Prostate gland (tissue), 2 donors: ENCODE data around the gene SLC43A2.

Experiments used
- POLR2A ChIP-seq: fragments of 450-650 bp; IDR thresholded peaks from one replicate; pipeline ENCODE4 v1.6.1; 2016; ENCODE audit warnings: antibody characterized with exemption, mild to moderate bottlenecking
- TF ChIP-seq, protein P1 (sequence below), 4 experiments: fragments of 200-600 bp in 2 of 4; fragments of 450-650 bp in 2 of 4; sonication (generic) in 2 of 4; IDR thresholded peaks; 1 replicate in 3 of 4; 2 replicates in 1 of 4; pipeline ENCODE4 v1.5.1; 2016 to 2019; ENCODE audit warnings: antibody characterized with exemption in 4 of 4, mild to moderate bottlenecking in 2 of 4, moderate library complexity in 2 of 4

GRCh38 chr17:1648963-1649843, 20.6 kb upstream of the SLC43A2 start:
- TF ChIP-seq, protein P1, sequence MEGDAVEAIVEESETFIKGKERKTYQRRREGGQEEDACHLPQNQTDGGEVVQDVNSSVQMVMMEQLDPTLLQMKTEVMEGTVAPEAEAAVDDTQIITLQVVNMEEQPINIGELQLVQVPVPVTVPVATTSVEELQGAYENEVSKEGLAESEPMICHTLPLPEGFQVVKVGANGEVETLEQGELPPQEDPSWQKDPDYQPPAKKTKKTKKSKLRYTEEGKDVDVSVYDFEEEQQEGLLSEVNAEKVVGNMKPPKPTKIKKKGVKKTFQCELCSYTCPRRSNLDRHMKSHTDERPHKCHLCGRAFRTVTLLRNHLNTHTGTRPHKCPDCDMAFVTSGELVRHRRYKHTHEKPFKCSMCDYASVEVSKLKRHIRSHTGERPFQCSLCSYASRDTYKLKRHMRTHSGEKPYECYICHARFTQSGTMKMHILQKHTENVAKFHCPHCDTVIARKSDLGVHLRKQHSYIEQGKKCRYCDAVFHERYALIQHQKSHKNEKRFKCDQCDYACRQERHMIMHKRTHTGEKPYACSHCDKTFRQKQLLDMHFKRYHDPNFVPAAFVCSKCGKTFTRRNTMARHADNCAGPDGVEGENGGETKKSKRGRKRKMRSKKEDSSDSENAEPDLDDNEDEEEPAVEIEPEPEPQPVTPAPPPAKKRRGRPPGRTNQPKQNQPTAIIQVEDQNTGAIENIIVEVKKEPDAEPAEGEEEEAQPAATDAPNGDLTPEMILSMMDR (IDR thresholded peaks at IDR 0.05): peak in 2 of 4 experiments; percentile 88 to 94
- peak; percentile 74 for TF ChIP-seq POLR2A
